ENCODE data around the gene SLC35A2.

The SLC35A2 gene

DNA sequence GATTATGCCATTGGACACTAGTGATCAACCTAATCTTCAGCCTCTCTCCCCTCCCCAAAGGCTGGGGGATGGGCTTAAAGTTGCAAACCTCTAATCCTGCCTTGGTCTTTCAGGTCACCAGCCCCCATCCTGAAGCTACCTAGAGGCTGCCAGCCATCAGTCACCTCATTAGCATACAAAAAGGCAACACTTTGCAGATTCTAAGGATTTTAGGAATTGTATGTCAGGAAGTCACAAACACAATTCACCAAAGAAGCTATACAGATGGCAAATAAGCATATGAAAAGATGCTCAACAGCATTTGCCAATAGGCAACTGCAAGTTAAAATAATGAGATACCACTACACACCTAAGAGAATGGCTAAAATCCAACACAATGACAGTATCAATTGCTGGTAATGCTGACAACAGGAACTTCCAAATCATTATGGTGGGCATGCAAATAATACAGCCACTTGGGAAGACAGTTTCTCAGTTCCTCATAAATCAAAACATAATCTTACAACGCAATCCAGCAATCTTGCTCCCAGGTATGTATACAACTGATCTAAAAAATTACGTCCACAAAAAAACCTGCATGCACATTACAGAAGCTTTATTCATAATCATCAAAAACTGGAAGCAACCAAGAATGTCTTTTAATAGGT lies 16.4 kb upstream of the SLC35A2 start:
- no peak for DNase-seq (ENCODE audit: low read depth in 2 of 2)

DNA sequence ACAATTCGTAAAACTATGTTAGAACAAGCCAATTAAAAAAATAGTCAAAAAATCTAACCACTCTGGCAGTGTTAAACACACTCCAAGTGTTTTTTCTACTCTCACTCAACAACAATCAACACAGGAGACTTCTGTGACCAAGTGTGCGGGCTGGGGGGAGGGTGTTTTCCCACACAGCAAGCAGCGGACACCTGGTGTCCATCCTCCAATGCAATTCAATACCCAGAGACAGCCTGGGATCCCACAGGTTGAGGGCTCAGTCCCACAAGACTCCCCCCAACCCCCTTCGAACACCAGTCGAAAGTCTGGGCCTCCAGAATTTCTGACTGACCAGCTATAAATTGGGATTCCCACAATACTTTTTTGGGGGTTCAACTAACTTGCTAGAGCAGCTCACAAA lies 15.7 kb upstream of the SLC35A2 start:
- no peak for DNase-seq (ENCODE audit: low read depth in 2 of 2)

DNA sequence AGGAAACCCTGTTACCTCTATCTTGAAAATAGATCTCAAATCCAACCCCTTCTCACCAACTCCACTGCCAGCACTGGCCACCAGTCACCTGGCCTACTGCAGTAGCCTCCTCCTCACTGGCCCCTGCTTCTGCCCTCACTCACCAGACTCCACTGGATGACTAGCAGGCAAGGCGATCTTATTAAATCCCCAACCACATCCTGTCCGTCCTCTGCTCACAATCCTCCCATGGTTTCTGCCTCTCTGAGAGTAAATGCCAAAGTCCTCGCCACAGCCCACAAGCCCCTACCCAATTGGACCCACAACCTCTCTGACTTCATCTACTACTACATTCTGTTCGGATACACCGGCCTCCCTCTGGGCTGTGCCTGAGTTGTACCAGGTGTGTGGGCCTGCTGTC lies 12.8 kb upstream of the SLC35A2 start:
- no peak for DNase-seq (ENCODE audit: low read depth in 2 of 2)

DNA sequence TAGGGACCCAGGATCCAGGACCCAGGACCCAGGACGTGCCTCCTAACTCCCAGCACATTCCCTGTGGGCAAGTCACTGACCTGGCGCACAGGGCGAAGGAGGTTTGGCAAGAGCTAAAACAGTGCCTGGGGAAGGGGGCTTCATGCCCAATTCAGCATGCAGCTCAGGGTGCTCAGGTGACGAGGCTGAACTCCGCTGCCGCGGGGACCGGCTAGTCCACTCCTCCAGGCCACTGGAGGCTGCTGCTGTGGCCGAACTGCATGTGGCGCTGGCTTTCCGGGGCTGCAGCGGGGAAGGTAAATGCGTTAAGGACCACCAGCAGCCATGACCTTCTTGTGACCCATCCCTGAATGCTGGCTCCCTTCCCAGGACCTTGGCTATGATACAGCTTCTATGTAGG lies 12.3 kb upstream of the SLC35A2 start:
- DNase-seq (ENCODE audit: low read depth in 2 of 2), result no peak

DNA sequence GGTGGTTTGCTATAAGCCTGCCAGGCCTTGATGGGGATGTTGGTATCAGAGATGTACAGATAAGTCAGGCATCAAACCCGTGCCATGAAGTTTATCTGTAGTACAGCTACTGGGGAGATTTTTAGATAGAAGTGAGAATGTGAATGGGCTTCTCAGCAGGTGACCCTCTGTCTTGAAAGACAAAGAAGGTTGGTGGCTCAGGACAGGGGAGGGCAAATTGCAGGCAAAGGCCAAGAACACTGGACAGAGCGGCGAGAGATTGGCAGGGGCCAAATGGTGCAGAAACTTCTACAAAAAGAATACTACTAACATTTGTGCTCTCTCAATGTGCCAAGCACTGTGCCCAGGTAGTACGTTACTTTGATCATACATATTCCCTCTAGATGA lies 9.3 kb upstream of the SLC35A2 start:
- no peak for DNase-seq (ENCODE audit: low read depth in 2 of 2)

DNA sequence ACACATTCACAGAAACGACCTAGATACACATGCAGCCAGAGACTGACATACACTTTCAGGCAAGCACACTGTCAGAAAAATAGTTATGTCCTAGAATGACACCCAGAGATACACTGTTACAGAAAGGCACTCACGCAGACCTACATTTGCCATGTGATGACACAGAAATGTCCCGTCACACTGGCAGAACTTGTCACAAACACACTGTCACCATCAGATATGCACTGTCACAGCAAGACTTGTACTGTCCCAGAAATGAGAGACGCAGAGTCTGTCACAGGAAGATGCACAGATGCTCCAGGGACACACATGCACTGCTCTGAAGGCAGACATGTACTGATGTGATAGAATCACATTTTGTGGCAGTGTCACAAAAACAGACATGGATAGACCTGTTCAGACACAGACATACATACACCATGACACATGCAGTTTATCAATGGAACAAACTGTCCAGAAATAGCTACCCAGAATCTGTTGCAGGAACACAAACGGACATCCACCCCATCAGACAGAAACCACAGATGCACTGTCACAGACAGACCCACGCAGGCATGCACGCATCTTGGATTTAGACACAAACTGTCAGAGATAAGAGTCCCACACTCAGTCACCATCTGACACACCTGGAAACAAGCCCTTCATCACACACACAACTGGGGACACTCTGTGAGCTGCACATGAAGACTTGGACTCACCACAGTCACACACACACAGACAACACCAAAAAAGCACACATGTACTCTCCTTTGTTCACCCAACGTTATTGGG lies 8.7 kb upstream of the SLC35A2 start:
- DNase-seq (ENCODE audit: low read depth in 2 of 2), result no peak

DNA sequence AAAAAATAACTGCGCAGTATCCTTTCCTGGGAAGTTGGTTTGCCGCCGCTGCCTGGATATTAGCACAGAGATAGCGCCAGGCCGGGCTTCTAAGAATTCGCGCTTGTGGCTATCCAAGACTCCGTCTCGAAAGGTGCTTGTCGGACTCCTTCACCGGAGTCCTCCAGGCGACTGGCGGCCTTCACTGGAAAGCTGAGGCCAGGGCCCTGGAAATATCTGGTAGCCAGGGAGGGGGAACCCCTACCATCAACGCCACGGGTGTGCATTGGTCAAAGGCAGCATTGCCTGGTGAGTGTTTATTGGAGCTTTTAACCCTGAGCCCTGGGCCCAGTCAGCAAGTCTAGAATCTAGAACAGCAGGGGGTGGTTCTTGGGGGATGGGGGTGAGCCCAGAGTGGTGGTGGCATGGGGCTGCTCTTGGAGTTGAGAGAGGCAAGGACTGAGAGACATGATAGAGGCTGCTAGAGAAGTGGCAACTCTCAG lies 8.0 kb upstream of the SLC35A2 start:
- DNase-seq (ENCODE audit: low read depth in 2 of 2), result no peak

DNA sequence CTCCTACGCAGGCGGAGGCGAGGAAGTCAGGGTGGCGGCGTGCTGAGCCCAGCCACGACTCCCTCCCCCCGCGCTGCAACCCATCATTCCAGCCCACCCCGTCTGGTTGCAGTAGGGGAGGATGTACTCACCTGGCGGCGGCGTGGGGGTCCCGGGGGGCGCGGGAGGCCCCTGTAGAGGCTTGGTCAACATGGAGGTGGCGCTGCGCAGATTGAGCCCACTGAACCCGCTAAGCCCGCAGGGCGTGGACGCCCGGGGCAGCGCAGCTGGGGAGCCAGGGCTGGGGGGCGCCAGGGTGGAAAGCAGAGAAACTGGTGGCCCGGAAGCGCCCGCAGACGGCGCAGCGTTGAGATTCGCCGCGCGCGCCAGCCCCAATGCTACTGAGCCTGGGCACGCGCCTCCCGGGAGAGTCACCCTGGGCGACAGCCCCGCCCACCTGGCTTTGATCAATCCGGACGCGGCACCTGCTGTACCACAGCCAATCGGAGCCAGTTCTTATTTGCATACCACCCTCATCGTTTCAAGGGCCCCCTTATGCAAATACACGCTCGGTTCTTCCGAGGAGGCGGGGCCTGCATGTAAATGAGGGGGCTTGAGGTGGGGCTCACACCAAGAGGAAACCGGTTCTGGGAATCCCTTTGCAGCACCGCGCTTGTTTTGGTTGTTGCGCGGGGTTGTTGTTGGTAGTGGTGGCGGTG lies 7.3 kb upstream of the SLC35A2 start, which contains the start of gene PIM2:
PIM2 (minus strand) TSS at position 382 of the 698 bp plus-strand sequence; CDS start at position 192, 190 bp downstream.
- peak; percentile 80 to 84 for DNase-seq (ENCODE audit: low read depth in 2 of 2)

DNA sequence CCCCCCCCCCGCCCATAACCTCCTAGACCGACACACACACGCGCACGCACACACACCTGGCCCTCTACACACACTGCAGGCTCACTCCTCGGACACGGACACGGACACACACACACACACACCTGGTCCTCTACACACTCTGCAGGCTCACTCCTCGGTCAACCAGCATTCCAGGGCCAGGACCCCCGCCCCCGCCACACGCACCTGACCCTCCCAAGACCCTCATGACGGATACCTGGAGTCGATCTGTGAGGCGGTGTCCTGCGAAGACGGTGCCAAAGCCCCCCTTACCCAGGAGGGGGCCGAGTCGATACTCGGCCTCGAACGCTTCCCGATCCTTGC lies 6.8 kb upstream of the SLC35A2 start:
- no peak for DNase-seq (ENCODE audit: low read depth in 2 of 2)

DNA sequence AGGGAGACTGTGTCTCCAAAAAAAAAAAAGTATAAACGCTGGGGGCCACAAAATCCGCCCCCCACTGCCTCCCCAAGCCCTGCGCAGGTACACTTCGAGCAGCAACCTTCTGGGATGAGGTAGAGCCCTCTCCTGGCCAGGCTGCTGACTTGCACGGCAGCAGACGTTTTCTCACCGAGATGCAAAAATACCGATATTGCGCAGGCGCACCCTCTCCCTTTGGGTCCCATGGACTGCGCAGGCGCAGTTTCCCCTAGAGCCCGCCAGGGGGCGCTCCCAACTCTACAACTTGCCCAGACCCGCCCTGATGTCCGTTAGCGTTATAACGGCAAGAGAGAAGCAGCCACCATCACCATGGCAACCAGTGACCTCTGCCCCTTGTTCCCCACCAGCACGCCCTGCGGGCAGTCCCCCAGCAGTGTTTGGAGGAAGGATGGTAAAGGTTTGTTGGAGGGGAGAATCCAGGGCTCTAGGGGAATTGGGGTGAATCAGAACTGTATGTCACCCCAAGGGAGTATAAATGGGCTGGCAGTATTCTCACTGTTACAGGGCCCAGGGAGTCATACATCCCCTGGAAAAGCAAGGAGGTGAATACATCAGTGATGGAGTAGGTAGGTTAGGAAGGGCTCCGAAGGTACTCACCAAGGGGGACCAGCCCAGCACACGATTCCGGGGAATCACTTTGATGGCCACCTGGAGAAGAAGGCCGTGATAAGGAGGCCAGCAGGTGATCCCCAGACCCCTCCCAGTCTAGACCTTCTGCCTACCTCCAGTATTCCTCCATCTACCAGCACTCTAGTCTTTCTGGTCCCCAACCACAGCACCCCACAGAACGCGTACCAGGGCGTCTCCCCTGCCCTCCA lies 5.9 kb upstream of the SLC35A2 start:
- peak; percentile 73 to 74 for DNase-seq (ENCODE audit: low read depth in 2 of 2)

DNA sequence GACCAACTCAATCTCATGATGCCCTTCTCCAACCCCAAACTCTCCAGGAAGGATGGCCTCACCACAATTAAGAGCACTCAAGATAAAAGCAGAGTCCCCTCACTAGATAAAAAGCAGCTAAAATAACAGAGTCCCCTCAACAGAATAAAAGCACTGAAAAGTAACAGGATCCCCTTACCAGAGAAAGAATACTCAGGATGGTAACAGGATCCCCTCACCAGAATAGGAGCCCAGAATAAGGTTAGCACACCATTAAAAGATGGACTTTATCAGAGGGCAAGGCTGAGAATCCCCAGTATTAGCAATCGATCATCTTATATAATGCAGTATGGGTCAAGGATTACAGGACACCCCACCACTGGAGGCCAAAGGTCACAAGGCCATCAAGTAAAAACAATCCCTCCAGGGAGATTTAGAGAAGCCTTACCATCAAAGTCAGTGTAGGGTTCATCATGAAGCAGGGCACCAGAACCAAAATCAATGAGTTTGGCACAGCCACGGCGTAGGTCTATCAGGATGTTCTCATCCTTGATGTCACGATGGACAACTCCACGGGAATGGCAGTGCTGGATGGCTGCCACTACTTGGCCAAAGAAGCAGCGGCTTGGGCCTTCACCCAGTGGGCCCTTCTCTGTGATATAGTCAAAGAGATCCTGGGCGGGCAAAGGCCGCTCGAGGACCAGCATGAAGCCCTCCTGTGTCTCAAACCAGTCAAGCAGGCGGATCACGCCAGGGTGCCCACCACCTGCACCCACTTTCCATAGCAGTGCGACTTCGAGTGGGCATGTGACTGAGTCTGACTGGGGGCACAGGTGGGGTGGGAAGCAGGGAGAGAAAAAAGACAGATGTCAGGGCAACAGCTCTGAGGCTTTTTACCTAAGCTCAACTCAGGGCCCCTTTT lies 3.4 kb upstream of the SLC35A2 start:
- DNase-seq (ENCODE audit: low read depth in 2 of 2), result no peak

DNA sequence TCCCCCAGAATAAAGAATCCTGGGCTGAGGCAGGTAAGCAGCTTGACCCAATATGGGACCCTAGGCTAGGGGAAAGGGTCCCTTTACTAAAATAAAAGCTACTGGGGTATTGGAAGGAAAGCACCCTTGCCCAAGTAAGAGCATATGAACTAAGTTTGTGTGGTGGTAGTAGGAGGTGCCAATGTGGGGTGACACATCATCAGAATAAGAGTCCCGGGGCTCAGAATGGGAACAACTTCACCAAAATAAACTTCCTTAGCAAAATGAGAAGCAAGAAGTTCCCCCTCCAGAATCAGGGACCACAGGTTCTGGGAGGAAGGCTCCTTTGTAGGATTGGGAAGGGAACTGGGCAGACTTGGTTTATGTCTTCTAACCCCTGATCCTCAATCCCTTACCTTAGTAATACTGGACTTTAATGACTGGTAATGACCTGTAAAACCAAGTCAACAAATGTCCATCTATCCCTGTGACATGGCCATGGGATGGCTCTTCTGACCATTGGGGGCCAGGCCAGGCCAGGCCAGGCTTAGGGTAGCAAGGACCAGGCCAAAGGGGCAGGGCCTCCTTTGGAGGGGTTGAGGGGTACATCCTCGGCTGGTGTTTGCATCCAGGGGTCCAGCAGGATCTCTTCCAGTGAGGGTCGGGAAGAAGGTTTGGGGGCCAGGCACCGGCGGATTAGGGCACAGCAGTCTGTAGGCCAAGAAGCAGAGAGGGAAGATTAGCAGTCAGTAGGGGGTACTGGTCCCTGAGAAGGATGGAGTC lies 2.3 kb upstream of the SLC35A2 start:
- no peak for DNase-seq (ENCODE audit: low read depth in 2 of 2)

DNA sequence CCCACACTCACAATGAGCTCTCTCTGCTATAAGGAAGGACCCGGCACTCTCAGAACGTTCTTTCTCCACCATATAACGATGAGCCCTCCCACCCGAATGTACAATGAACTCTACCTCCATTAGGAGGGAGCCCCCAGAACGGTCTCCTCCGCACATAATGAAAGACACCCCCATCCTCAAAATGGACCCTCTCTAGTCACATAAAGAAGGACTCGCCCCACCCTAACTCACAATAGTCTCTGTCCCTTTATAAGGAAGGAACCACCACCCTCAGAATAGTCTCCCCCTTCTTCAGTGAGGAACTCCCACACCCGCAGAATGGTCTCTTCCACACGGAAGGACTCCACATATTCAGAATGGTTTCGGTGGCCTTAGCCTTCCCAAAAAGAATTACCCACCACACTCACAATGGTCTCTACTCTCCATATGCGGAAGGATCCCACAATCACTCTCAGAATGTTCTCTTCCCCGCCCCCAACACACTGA lies 477 bp downstream of the SLC35A2 start:
- no peak for DNase-seq (ENCODE audit: low read depth in 2 of 2)

DNA sequence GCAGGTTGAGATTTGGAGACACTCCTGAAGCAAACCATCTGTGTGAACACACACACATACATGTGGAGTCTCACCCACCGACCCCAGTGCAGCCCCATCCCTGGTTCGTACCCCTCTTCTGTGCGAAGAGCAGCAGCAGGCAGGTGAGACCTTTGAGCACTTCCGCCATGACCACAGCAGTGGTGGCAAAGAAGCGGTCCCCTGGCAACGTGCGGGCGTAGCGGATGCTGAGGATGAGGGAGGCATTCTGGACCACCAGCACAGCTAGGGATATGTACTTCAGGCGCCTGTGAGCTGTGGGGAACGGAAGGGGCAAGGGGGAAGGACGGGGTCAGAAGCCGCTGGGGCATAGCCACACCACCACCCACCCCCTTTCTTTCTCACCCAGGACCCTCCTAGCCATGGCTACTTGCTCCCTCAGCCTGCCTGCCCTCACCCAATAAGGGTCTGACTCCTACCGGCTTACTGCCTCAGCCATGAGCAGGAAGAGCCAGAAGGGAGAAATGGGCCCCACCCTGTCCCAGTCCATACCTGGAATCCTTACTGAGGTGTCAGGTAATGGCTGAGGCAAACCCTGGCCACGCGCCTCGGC lies 1.6 kb downstream of the SLC35A2 start:
- DNase-seq (ENCODE audit: low read depth in 2 of 2), result no peak

DNA sequence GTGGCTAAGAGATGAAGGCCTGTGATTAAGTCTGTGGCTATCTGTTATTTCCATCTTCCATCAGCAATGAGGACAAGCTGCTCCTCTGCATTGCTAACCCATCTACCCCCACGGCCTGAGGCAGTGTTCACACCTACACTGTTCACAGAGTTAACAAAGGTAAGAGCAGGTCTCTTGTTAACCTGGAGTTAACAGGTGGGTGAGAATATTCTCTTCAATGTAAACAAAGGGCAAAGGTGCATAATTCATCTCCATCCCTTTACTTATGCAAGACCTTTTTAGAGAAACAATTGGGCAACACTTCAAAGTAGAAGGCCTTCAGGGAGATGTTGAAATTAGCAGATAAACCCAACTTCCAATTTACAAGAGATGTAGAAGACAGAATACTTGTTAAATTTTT lies 2.8 kb downstream of the SLC35A2 start:
- DNase-seq (ENCODE audit: low read depth in 2 of 2), result no peak

DNA sequence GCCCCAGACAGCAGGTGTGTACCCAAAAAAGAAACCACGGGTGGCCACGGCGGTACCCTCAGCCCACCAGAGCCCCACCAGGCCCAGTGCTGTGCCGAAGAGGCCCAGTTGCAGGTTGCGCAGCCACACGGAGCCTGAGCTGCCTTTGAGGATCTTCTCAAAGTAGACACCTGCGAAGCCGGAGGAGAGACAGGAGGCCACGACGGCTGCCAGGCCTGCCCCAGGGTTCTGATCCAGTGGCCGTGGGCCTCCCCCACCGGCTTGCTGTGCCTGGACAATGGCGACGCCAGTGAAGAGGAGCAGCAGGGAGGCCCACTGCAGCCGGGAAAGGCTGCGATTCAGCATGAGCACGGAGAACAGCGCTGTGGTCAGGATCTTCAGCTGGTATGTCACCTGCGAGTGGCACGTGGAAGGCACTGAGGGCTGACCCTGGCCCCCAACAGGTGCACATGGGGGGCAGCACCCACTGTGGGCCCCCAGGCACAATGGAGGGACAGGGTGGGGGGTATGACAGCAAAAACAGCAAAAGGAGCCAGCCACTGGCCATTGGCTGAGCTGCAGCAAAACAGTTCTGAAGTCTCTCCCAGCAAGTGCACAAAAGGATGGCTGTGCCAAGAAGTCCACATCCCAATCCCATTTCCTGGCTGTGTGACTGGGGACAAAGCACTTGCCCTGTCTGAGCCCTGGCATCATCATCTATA lies 6.2 kb downstream of the SLC35A2 start:
- no peak for DNase-seq (ENCODE audit: low read depth in 2 of 2)

DNA sequence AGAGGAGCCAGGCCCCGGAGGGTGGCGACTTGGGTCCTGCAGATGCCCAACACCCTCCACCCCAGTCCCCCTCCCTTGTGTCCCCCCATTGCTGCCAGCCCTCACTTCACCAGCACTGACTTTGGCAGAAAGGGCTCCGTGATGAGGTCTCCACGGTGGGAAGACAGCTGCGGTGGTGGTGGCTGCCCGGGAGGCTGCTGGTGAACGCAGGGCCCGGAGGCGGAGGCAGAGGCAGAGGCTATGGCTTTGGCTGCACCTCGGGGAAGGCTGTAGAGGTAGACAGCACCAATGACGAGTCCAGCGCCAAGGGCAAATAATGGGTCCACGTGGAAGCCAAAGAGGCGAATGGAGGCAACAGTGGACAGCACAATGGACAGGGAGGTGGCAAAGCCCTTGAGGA lies 6.8 kb downstream of the SLC35A2 start:
- DNase-seq (ENCODE audit: low read depth in 2 of 2), result no peak

DNA sequence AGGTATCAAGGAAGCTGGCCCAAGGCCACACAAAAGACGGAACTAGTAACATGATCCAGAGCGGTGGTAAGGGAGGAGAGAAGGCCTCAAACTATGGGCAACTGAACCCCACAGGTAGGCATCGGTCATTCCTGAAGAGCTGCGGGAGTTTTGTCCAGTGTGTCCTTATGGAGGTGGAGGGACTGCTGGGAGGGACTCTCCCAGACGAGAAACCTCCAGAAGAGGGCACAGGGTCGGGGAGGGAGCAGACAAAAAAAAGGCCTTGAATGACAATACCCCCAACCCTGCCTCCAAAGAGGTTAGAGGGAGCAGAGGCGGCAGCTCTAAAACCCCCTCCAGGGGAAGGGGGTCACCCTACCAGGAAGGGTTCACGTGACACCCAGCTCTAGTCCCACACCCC lies 7.3 kb downstream of the SLC35A2 start:
- no peak for DNase-seq (ENCODE audit: low read depth in 2 of 2)

DNA sequence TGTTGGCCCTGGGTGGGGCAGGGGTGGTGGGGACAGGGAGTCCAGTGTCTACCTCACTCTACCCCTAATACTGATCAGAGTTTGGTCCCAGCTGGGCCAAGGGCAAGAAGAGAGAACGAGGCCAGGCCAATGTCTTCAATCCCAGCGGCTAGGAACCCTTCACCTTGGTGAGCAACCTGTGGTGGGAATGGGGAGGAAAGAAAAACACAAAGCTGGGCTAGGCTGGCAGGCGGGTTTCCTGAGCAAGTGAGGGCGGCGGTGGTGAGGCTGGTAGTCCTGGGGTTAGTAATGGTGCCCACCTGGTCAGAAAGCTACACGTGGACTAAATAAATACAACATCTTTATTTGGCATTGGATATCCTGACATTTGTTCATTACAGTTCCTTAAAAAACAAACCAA lies 8.2 kb downstream of the SLC35A2 start:
- DNase-seq (ENCODE audit: low read depth in 2 of 2), result no peak

Measured in stimulated activated CD8-positive, alpha-beta memory T cell treated with anti-CD3 and anti-CD28 coated beads, Interleukin-2, amount 100 ng/mL, for 1 hour (primary cell).